GM19328 (cell line): ENCODE measurements around the gene NAA25.

Experiments used
- ATAC-seq: cut with Tn5 transposase; IDR thresholded peaks from one replicate; pipeline ENCODE4 v1.9.1; 2021; ENCODE audit warnings: mild to moderate bottlenecking, moderate library complexity; ENCODE audit not compliant: unreplicated experiment

NAA25 gene

DNA sequence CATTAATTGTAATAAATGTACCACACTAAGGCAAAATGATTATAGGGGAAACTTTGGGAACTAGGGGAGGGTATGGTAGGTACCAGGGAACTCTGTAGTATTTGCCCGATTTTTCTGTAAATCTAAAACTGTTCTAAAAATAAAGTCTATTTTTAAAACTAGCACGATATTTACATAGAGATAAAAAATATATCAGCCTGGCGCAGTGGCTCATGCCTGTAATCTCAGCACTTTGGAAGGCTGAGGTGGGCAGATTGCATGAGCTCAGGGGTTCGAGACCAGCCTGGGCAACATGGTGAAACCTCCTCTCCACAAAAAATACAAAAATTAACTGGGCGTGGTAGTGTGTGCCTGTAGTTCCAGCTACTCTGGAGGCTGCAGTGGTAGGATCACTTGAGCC lies 128.0 kb downstream of the NAA25 start:
- no peak for ATAC-seq

DNA sequence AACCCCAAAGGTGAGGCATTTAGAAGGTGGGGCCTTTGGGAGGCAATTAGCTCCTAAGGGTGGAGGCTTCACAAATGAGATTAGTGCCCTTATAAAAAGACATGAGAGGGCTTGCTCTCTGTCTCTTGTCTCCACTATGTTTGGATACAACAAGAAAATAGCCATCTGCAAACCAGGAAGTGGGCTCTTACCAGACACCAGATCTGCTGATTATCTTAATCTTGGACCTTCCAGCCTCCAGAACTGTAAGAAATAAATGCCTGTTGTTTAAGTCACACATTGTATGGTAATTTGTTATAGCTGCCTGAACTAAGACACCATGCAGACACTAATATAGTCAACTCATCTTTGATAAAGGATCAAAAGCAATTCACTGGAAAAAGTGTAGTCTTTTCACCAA lies 130.0 kb downstream of the NAA25 start:
- ATAC-seq: no peak

DNA sequence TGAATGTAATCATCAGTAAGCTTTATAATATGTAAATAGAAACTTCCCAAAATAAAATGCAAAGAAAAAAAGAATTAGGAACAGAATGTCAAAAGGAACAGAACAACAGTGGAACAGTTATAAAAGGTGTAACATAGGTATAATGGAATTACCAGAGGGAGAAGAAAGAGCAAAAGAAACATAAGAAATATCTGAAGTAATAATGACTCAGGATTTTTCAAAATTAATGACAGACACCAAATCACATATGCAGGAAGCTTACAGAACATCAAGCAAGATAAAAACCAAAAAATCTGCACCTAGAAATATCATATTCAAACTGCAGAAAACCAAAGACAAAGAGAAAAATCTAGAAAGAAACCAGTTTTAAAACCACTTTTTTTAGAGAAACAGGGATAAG lies 131.7 kb downstream of the NAA25 start:
- ATAC-seq: no peak
